Measurements from ENCODE around the gene EPHA6.

Gene EPHA6

DNA sequence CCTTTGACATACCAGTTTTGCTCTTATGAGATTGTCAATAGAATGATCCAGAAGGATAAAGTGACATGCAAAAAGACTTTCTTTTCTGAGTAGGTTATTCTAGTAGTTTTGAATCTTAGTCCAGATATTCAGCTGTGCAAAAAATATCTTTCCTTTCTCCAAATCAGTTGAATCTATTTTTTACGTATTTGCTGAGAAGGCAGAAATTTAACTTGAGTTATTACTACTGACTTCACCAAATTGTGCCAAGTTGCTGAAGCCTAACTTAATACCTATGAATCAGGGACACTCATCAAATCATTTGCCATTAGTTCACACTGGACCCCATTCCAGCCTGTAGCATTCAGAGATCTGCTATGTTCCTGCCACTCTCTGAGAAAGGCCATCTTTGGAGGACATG lies 215.6 kb downstream of the EPHA6 start:
- DNase-seq = no peak

DNA sequence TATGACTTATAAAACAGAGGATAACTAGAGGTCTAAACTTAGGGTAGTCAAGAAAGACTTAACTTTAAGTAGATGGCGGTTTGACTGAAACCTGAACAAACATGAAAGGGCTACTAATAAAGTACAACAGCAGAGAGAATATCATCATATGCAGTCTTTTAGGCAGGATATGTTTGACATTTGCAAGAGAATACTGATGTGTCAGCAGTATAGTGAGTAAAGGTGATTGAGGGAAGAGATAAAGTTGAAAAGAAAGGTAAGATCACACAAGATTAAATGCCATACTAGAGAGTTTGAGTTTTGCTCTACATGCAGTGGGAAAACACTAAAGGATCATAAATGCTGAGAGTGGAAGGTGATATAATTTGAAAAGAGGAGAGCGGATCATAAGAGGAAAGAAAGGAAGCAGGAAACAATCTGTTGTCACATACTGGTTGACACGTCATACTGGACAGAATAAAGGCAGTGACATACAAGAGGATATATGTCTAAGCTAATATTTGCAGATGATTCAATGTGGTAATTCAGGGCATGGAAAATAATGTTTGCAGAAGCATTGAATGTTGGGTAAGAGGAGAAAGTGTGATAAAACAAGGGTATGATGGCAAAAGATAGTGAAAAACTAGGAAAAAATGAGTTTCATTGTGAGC lies 223.0 kb downstream of the EPHA6 start:
- DNase-seq = peak; percentile 9 to 60

DNA sequence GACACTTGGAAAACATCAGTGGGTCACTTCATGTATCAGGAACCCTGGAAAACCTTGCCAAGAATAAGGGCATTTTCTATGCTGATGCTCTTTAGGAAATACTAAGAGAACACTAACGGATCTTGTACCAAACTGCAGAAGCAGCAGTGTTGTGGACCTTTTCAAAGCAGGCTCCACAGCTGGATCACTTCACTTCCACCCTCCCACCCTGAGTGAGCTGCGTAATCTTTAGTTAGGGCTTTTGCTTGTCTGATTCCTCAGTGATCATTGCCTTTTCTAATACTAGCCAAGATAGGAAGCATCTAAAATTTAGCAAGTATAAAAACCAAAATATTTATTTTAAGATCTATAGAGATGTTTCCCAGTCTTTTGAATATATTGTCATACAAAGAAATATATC lies 229.0 kb downstream of the EPHA6 start:
- no peak for DNase-seq

DNA sequence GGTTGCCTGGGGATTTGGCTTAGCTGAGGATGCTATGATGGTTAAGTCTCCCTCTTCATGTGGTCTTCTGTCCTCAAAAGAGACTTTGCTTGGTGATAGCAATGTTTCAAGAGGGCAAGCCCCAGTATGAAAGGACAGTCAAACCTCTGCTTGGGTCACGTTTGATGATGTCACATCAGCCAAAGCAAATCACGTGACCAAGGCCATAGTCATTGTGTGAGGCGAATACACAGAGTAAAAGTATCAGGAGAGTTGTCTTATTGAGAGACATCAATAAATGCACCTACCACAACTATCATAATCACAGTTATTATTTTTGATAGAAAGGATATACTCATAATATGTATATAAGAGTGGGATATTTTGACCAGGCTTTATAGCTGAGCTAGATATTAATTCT lies 243.0 kb downstream of the EPHA6 start:
- no peak for DNase-seq

DNA sequence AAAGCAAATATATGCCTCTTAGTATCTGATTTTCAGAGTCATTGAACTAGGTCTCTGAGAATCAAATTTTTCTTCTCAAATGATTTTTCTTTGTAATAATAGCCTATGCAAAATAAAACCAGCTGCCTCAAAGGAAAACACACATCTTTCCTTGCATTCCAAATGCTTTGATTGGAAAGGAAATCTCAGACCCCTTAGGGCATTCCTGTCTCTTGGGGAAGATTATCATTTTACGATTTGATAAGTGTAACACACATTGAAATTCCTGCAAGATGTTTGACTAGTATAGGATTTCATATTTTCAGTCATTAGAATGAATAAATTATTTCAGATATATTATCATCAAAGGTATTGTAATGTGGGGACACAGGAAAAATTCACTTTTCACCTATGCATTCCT lies 244.8 kb downstream of the EPHA6 start:
- DNase-seq = no peak

DNA sequence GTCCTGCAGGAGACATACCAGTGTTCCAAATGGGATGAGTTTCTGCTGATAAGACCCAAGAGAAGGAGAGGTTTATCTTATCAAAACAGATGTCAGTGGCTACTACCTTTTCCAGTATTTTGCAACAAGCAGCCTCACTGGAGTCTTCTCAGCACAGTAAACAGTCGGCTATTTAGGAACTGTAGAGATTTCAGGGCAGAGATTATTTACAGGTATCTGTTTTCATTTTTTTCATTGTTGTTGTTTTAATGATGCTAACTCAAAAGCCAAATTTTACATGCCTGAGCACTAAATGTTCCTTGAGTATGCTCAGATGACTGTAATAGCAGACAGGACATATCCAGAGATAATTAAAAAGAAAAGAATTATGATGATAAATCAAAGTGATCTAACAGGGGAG lies 252.1 kb downstream of the EPHA6 start:
- DNase-seq = no peak

DNA sequence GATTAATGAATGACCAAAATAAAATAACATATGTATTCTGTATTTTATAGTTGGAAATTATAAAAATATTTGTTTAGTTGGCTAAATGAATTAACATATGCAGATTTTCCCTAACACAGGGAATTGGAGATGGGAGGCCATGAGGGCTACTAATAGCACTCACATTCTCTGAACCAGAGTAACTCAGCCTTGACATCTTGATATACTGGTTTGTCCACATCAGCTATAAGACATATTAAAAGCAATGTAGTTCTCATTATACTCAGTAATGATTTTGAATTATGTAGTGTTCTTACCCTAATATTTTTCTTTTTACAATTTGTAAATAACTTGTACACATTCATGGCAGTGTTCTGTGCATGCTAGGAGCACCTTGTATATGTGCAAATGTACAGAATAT lies 255.9 kb downstream of the EPHA6 start:
- DNase-seq = no peak

DNA sequence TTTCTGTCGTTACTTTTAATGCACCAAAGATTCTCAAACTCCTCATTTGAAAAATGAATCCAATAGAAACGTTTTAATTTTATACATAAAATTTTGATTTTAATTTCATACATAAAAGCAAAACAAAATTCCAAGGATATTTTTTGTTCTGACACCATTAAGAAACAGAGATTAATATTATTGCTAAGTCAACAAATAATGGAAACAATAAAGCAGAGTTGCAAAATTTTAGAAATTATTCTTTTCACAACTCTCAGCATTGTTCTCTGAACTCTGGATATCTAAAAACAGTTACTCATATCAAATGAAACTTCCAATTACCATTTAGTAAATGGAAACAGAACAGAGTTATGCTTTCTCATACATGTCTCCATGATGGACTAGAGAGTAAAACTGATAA lies 260.2 kb downstream of the EPHA6 start:
- no peak for DNase-seq

DNA sequence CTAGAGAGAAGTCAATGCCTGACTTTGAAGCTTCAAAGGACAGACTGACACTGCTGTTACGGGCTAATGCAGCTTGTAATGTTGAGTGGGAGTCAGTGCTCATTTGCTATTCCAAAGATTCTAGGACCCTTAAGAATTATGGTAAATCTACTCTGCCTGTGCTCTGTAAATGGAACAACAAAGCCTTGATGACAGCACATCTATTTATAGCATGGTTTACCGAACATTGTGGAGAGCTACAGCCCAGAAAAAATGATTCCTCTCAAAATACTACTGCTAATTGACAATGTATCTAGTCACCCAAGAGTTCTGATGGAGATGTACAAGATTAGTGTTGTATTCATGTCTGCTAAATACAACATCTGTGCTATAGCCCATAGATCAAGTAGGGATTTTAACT lies 262.3 kb downstream of the EPHA6 start:
- no peak for DNase-seq

DNA sequence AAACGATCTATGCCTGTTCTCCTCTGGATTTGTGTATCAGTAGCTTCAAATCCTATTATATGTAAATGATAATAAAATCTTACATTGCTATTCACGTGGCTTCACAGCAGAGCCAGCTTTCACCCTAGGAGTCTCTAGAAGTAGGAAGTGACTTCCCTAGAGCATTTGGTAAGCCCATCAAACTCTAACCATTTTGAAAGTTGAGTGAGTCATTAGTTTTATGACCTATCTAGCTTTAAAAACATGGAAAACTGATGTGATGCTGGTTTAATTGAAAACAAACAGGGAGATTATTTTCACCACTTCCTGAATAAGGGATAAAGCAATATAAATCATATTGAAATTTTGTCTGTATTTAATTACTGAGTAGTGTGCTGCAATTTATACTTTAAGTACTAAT lies 275.2 kb downstream of the EPHA6 start:
- no peak for DNase-seq

DNA sequence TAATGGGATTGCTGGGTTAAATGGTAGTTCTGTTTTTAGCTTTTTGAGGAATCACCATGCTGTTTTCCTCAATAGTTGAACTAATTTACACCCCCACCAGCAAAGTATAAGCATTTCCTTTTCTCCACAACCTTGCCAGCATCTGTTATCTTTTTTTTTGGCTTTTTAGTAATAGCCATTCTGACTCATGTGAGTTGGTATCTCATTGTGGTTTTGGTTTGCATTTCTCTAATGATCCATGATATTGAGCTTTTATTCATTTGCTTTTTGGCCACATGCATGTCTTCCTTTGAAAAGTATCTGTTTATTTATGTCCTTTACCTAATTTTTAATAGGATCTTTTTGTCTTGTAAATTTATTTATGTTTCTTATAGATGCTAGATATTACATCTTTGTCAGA lies 288.2 kb downstream of the EPHA6 start:
- no peak for DNase-seq

DNA sequence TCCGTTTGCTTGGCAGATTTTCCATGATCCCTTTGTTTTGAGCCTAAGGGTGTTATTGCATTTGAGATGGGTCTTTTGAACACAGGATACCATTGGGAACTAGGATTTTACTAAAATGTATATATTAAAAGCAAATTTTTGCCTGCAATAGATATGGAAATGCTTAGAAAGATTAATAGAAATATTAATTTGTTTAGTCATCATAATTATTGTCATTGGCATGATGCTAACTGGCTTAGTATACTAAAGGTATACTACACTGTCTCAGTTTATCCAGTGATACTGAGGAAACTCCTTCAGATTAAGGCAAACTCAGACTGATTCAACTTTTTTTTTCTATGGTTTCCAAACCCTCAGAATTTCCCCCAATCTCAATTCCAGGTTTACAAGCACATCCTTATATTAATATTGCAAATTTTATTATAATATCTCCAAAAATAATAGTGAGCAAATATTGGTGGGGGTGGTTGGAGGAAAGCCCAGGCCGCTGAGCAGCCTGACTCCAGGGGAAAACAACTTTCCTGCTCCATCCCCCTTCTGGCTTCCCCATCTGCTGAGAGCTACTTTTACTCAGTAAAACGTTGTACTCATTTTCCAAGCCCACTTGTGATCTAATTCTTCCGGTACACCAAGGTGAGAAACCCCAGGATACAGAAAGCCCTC lies 291.7 kb downstream of the EPHA6 start:
- DNase-seq = no peak

DNA sequence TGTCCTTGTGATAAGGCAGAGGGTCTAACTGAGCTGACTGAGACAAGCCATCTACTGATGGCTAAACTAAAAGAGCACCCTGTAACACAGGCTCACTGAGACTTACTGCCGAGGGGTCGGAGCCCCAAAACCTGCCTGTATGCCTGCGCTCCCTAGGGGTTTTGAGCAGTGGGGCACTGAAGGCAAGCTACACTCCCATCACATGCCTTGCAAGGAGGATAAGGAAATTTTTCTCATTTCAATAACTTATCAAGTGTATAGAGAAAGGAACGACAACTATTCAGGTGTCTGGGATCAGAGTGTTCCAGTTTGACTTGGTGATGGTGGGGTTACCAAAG lies 292.2 kb downstream of the EPHA6 start:
- no peak for DNase-seq

DNA sequence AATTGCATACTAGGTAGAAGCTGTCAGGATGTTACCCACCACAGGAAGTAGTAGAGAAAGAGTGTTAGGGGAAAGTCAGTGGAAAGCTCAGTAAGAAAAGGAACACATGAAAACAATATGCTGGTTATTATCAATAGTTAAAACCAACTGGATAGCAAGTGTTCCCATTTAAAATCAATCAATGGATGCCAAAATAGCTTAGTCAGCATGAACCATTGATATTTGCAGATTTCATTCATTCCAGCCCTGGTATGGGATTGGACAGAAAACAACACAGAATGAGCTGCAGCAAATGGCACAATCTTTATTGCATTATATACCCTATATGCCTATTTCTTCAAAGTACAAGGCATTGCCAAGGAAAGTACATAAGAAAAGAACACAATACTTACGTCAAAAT lies 293.7 kb downstream of the EPHA6 start:
- no peak for DNase-seq

DNA sequence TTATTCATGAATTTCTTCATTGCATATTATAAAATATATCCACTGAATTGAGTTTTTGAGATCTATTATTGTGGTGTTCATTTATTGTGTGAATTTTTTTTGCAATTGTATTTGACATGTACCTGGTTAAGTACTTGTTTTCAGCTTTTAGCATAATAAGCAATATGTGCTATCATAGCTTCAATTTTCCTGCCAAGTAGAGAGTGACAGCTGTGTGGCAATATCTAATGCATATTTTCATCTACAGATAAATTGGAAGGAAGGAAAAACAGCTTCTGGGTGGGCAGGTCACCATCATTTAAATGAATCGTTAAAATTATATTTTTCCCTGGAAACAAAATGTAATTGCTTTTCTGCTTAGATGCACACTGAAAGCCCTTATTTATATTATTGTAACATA lies 296.9 kb downstream of the EPHA6 start:
- DNase-seq = no peak

DNA sequence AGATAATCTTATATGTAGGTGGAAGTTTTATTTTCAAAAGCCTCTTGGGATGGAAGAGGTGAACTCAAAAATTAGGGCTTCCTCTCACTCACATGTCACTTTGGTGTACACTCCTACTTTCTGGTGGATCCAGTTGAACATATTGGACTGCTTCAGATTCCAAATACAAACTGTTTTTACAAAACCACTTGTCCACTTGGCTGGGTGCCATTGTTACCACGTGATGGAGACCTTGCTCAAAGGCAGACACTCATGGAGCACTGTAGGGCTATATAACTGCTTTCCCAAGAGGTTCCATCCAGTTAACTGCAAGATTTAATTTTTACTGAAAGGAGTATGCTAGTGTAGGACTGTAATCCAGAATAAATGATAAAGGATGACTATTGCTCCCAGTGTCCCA lies 307.0 kb downstream of the EPHA6 start:
- DNase-seq = no peak

DNA sequence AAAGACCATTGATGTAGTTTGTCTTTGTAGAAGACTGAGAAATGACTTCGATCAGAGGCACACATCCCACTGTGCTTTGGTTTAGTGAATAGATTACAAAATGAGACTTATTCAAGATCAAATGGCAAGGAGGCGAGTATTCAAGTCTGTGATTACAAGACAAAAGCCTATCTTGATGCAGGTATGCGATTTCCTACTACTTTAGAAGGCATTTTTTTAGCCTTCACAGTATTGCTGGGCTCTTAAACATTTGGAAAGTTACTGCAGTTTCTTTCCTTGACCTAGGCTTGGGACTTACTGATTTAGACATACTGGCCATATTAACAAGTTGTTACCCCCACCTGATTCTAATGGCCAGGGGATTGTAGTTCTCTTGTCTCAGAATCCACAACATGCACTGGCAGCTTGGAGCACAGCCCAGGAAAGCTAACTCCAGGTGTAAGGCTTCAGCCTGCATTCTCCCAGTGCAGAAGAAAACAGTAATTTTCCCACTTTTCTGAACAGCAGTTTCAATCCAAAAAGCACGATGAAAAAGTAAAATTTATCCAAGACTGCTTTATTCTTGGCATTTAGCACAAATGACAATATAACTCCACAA lies 311.6 kb downstream of the EPHA6 start:
- DNase-seq = peak in 1 of 2 experiments; percentile 6

DNA sequence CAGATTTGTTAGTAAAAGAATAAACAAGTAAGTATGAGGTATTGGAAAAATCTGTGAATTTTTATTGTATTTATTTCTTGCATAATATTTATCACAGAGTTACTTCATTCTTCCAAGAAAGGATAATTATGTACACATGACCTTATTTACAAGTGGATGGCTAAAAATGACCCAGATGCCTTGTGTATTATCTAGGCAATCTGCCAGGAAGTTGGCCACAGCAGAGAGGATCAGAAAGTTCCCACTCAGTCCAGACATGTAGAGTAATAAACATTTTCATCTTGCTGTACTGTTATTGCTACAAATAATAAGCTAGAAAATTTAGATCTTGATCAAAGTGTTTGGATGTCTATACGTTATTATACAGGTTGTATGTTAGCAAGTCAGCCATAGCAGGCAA lies 317.1 kb downstream of the EPHA6 start:
- DNase-seq = no peak

DNA sequence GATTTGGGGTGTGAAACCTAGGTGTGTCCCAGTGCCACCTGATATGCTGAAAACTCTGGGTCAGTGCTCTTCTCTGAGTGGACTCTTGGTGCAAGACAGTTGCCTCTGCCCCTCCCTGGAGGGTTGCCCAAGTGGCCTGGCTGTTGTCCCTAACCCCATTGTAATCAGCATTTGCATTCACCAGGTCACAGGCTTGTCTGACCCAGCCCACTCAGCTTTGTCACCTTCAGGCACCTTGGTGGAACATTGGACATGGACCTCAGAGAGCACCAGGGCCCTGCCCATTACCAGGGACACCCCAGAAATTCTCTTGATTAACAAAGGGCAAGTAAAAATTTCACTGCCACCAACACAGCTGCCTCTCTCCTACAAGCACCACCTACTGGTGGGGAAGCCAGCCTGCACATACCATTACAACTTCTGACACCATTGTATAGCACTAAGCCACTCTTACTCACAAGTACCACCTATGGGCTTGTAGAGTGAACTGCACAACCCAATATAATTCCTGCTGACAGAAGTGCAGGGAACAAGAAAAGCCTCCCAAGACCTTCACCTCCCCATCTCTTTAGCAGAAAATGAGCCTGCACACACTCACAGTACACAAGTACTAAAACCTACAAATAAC lies 324.6 kb downstream of the EPHA6 start:
- no peak for DNase-seq

DNA sequence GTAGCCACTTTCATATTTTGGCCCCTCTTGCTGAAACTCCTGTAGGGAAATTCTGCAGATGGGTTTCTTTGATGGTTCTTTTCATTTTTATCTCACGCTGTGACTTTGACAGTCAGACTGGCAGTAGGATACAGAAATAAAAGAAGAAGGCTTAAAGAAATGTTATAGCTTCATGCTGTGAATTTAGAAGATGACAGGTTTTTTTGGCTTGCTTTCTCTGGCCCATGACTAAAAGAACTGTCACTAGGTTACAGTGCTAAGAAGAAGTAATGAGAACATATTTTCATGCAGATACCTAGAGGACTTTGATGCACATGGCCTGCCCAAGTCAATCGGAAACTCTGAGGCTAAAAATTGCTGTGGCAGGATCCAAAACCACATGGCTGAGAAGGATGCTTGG lies 334.5 kb downstream of the EPHA6 start:
- DNase-seq = no peak

DNA sequence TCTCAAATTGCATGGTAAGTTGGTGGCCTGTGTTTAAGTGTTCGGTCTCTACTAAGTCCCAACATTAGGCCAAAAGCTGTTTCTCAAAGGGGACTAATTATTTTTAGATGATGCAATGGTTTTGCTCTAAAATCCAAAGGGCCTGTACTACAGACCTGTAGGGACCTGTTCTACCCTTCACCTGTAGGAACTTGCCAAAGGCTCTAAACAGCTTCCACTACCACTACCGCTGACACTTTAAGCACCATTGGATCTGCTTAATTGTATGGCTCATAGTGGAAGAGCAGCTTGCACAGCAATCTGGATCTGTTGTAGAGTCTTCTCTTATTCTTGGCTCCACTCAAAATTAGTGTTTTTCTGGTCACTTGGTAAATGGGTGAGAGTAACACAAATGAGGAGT lies 346.8 kb downstream of the EPHA6 start:
- no peak for DNase-seq

DNA sequence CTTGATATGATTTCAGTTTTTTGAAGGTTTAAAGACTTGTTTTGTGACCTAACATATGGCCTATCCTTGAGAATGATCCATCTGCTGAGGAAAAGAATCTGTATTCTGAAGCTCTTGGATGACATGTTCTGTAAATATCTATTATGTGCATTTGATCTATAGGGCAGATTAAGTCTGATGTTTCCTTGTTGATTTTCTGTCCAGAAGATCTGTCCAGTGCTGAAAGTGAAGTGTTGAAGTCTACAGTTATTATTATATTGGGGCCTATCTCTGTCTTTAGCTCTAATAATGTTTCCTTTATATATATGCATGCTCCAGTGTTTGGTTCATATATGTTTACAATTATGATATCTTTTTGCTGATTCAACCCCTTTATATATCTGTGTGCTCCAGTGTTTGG lies 362.8 kb downstream of the EPHA6 start:
- DNase-seq = no peak

DNA sequence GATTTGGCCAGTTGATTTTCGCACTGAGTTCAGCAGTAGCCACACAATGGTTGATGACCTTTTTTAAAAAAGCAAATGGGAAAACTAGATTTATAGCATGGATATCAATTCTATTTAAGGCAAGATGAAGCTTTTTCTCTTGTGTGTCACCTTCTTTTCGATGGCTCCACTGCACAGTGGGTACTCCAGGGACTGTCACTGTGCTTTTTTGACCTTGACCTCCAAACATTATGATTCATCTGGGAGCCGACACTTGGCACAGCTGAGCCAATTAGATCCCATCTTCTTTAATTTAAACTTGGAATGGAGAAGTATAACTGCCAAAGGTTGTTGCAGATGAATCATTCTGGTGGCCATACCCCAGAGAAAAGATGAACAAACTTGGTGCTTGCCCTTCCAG lies 367.3 kb downstream of the EPHA6 start:
- DNase-seq = no peak

DNA sequence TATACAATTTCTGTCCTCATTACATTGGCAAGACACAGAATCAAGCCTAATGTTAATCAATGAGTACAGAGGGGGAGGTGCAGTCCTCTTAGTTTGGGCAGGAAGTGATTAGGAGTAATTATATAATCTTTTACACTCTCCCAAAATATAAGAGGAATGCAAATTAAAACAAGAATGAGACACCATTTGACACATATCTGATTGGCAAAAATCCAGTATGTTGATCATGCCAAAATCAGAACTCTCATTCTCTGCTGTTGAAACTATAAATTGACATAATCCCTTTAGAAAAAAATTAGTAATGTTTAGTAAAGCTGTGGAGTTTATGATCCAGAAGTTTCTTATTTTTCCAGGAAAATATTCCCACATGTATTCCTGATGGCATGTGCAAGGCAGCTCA lies 373.4 kb downstream of the EPHA6 start:
- DNase-seq = no peak

DNA sequence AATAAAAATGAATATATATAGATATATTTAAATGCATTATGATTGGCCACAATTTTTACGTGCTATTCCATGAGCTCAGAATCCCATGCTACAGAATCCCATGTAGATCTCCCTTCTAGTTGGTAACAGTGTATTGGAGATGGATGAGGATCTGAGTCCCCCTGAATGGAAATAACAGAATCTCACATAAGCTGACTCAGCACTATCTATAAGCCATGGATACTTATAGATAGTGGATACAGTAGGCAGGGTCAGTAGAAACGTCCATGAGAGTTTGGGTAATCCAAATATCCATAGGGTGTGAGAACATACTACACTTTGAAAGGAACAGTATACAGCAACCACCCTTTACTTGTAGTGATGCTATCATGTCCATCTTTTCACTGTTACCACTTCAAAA lies 375.4 kb downstream of the EPHA6 start:
- DNase-seq = no peak

Data from NCI-H2081 (cell line).